Mucosa of stomach (tissue), 1 donor: ENCODE measurements around the gene CTNNBL1.

ENCODE experiments used
- H3K27me3 ChIP-seq: one replicate; pipeline ENCODE4 v1.7.0; 2013; ENCODE audit warnings: mild to moderate bottlenecking, low read length; ENCODE audit not compliant: control insufficient read depth, insufficient read depth
- H3K36me3 ChIP-seq: one replicate; pipeline ENCODE4 v1.7.0; 2013; ENCODE audit warnings: low read length; ENCODE audit not compliant: control insufficient read depth, insufficient read depth
- H3K4me1 ChIP-seq: one replicate; pipeline ENCODE4 v1.7.0; 2013; ENCODE audit warnings: mild to moderate bottlenecking, low read length; ENCODE audit not compliant: control insufficient read depth, insufficient read depth
- H3K4me3 ChIP-seq: one replicate; pipeline ENCODE4 v1.7.0; 2013; ENCODE audit warnings: low read length
- H3K9ac ChIP-seq: one replicate; pipeline ENCODE4 v1.7.0; 2013; ENCODE audit warnings: mild to moderate bottlenecking, low read length, moderate library complexity
- H3K9me3 ChIP-seq: one replicate; pipeline ENCODE4 v1.7.0; 2013; ENCODE audit warnings: mild to moderate bottlenecking, low read length, moderate library complexity; ENCODE audit not compliant: control insufficient read depth
- donor health status: Pancreatic carcinoma.

CTNNBL1 gene

GRCh38 chr20:37901240-37901639 is 207.4 kb downstream of the CTNNBL1 start:
- Histone ChIP-seq H3K36me3 (no peaks in the 10 kb centered on the region), H3K4me1 (no peaks in the 10 kb centered on the region), H3K27me3 (peaks cover 30% of the 10 kb centered on the region), H3K9me3 (no peaks in the 10 kb centered on the region), H3K9ac (no peak overlapping the region), H3K4me3 (no peak overlapping the region)

- Histone ChIP-seq H3K27me3 (peaks cover 30% of the 10 kb centered on the region), H3K4me1 (no peaks in the 10 kb centered on the region), H3K36me3 (no peaks in the 10 kb centered on the region), H3K4me3 (no peak overlapping the region), H3K9ac (no peak overlapping the region), H3K9me3 (no peaks in the 10 kb centered on the region)
Observed at GRCh38 chr20:37901654-37902503, 208.0 kb downstream of the CTNNBL1 start.

- Histone ChIP-seq H3K36me3 (no peaks in the 10 kb centered on the region), H3K9ac (no peak within 1 kb of the TSS), H3K4me3 (no peak within 1 kb of the TSS), H3K27me3 (peaks cover 26% of the 10 kb centered on the region), H3K4me1 (no peaks in the 10 kb centered on the region), H3K9me3 (no peaks in the 10 kb centered on the region)
Observed at GRCh38 chr20:37902504-37903313, 208.9 kb downstream of the CTNNBL1 start, which contains the start of gene VSTM2L. Gene VSTM2L, plus strand, starts transcription at chr20:37903127. Its CDS starts 224 bp downstream, at chr20:37903351.

- H3K36me3 ChIP-seq, result no peaks in the 10 kb centered on the region
- no peak overlapping the region for H3K9ac ChIP-seq
- H3K9me3 ChIP-seq, result no peaks in the 10 kb centered on the region
- H3K4me3 ChIP-seq, result no peak overlapping the region
- peaks cover 26% of the 10 kb centered on the region for H3K27me3 ChIP-seq
- H3K4me1 ChIP-seq, result no peaks in the 10 kb centered on the region
Observed at GRCh38 chr20:37903317-37904007, 209.6 kb downstream of the CTNNBL1 start.

- Histone ChIP-seq H3K27me3 (peaks cover 26% of the 10 kb centered on the region), H3K36me3 (no peaks in the 10 kb centered on the region), H3K9ac (no peak overlapping the region), H3K9me3 (no peaks in the 10 kb centered on the region), H3K4me1 (no peaks in the 10 kb centered on the region), H3K4me3 (no peak overlapping the region)
Observed at GRCh38 chr20:37904008-37904642, 210.3 kb downstream of the CTNNBL1 start.

- Histone ChIP-seq H3K4me3 (no peak overlapping the region), H3K9ac (no peak overlapping the region), H3K27me3 (peaks cover 26% of the 10 kb centered on the region)
Observed at GRCh38 chr20:37904845-37905373, 211.1 kb downstream of the CTNNBL1 start.

GRCh38 chr20:37905671-37906613 is 212.1 kb downstream of the CTNNBL1 start:
- Histone ChIP-seq H3K9me3 (no peaks in the 10 kb centered on the region), H3K4me3 (no peak overlapping the region), H3K36me3 (no peaks in the 10 kb centered on the region), H3K4me1 (no peaks in the 10 kb centered on the region), H3K9ac (no peak overlapping the region), H3K27me3 (peaks cover 26% of the 10 kb centered on the region)

More at GRCh38 chr20:37904845-37905373, 211.1 kb downstream of the CTNNBL1 start:
- H3K4me1 ChIP-seq, result no peaks in the 10 kb centered on the region
- no peaks in the 10 kb centered on the region for H3K9me3 ChIP-seq
- H3K36me3 ChIP-seq, result no peaks in the 10 kb centered on the region

- Histone ChIP-seq H3K9ac (no peak overlapping the region), H3K36me3 (no peaks in the 10 kb centered on the region), H3K27me3 (peaks cover 26% of the 10 kb centered on the region), H3K9me3 (no peaks in the 10 kb centered on the region), H3K4me1 (no peaks in the 10 kb centered on the region), H3K4me3 (no peak overlapping the region)
Observed at GRCh38 chr20:37907330-37907676, 213.5 kb downstream of the CTNNBL1 start.

- no peaks in the 10 kb centered on the region for H3K36me3 ChIP-seq
- peaks cover 26% of the 10 kb centered on the region for H3K27me3 ChIP-seq
- H3K9me3 ChIP-seq, result no peaks in the 10 kb centered on the region
- no peak overlapping the region for H3K4me3 ChIP-seq
- H3K4me1 ChIP-seq, result no peaks in the 10 kb centered on the region
- no peak overlapping the region for H3K9ac ChIP-seq
Observed at GRCh38 chr20:37907677-37908401, 214.0 kb downstream of the CTNNBL1 start.

- no peaks in the 10 kb centered on the region for H3K36me3 ChIP-seq
- no peaks in the 10 kb centered on the region for H3K9me3 ChIP-seq
- no peak overlapping the region for H3K4me3 ChIP-seq
- H3K27me3 ChIP-seq, result peaks cover 30% of the 10 kb centered on the region
- no peak overlapping the region for H3K9ac ChIP-seq
- peaks cover 17% of the 10 kb centered on the region for H3K4me1 ChIP-seq
Observed at GRCh38 chr20:37911261-37911660, 217.4 kb downstream of the CTNNBL1 start.
